ENCODE results near the gene MAPT. TPM values are rescaled to one million over a fixed set of nuclear protein-coding genes. Genes with fewer than 3 reads are reported as not detected.
A peak's percentile ranks its signal among the peaks of the same experiment; 100 is the strongest.

MAPT gene
- total RNA-seq, 1 donor from 2014 or later, result 2.1 TPM

GRCh38 chr17:46024590-46024989 lies 130.2 kb downstream of the MAPT start:
- Histone ChIP-seq H3K4me3 (ENCODE audit: insufficient read depth, low read depth, low read length) (no peak overlapping the region), H3K36me3 (ENCODE audit: insufficient read depth, low read length) (peaks cover 16% of the 10 kb centered on the region), H4K20me1 (ENCODE audit: insufficient read depth, low read length) (peaks cover 23% of the 10 kb centered on the region), H3K4me2 (ENCODE audit: low read length) (no peak overlapping the region), H3K4me1 (ENCODE audit: insufficient read depth, low read length) (no peaks in the 10 kb centered on the region), H3K9ac (ENCODE audit: low read length) (no peak overlapping the region), H3K27ac (ENCODE audit: low read depth, low read length) (no peak overlapping the region), H3K79me2 (ENCODE audit: insufficient read depth, low read length) (no peaks in the 10 kb centered on the region), H3K9me3 (ENCODE audit: insufficient read depth, low read depth, low read length) (no peaks in the 10 kb centered on the region), H2AFZ (ENCODE audit: low read depth, low read length) (no peak overlapping the region), H3K27me3 (ENCODE audit: insufficient read depth, low read length) (no peaks in the 10 kb centered on the region)
- H3K36me3 Mint-ChIP-seq (ENCODE audit: low read depth, unreplicated experiment), result peaks cover 36% of the 10 kb centered on the region
- FAIRE-seq (no peak), DNase-seq (ENCODE audit: low read depth) (no peak)
- no peaks in the 10 kb centered on the region for H3K27me3 Mint-ChIP-seq (ENCODE audit: low read depth, unreplicated experiment)
- no peak overlapping the region for H3K4me3 Mint-ChIP-seq (ENCODE audit: unreplicated experiment)
- H3K4me1 Mint-ChIP-seq (ENCODE audit: low read depth, unreplicated experiment), result no peaks in the 10 kb centered on the region
- no peaks in the 10 kb centered on the region for H3K9me3 Mint-ChIP-seq (ENCODE audit: unreplicated experiment)
- H3K27ac Mint-ChIP-seq (ENCODE audit: unreplicated experiment), result no peak overlapping the region
- TF ChIP-seq CTCF (IDR thresholded peaks at IDR 0.05; ENCODE audit: insufficient read depth, low read depth, low read length) (no peak), EZH2 (IDR thresholded peaks at IDR 0.05; ENCODE audit: insufficient read depth, low read length) (no peak)

- no peak for TF ChIP-seq CTCF (IDR thresholded peaks at IDR 0.05; ENCODE audit: insufficient read depth, low read depth, low read length)
- H3K36me3 Mint-ChIP-seq (ENCODE audit: low read depth, unreplicated experiment), result peaks cover 36% of the 10 kb centered on the region
These were observed 130.7 kb downstream of the MAPT start for GRCh38 chr17:46025060-46025459.

GRCh38 chr17:46025510-46026165 lies 131.3 kb downstream of the MAPT start:
- no peak for FAIRE-seq
- no peaks in the 10 kb centered on the region for H3K27me3 ChIP-seq (ENCODE audit: insufficient read depth, low read length)
- Mint-ChIP-seq H3K36me3 (ENCODE audit: low read depth, unreplicated experiment) (peaks cover 37% of the 10 kb centered on the region), H3K4me3 (ENCODE audit: unreplicated experiment) (no peak overlapping the region), H3K27me3 (ENCODE audit: low read depth, unreplicated experiment) (no peaks in the 10 kb centered on the region), H3K27ac (ENCODE audit: unreplicated experiment) (peak overlapping the region; percentile 41), H3K9me3 (ENCODE audit: unreplicated experiment) (no peaks in the 10 kb centered on the region), H3K4me1 (ENCODE audit: low read depth, unreplicated experiment) (no peaks in the 10 kb centered on the region)
- no peak for DNase-seq (ENCODE audit: low read depth)
- no peak overlapping the region for H3K27ac ChIP-seq (ENCODE audit: low read depth, low read length)
- no peaks in the 10 kb centered on the region for H3K79me2 ChIP-seq (ENCODE audit: insufficient read depth, low read length)
- H3K36me3 ChIP-seq (ENCODE audit: insufficient read depth, low read length), result peaks cover 20% of the 10 kb centered on the region
- TF ChIP-seq EZH2 (IDR thresholded peaks at IDR 0.05; ENCODE audit: insufficient read depth, low read length) (no peak), CTCF (IDR thresholded peaks at IDR 0.05; ENCODE audit: insufficient read depth, low read depth, low read length) (no peak)
- H2AFZ ChIP-seq (ENCODE audit: low read depth, low read length), result no peak overlapping the region
- no peaks in the 10 kb centered on the region for H3K4me1 ChIP-seq (ENCODE audit: insufficient read depth, low read length)
- no peak overlapping the region for H3K4me3 ChIP-seq (ENCODE audit: insufficient read depth, low read depth, low read length)
- no peak overlapping the region for H3K4me2 ChIP-seq (ENCODE audit: low read length)
- H3K9ac ChIP-seq (ENCODE audit: low read length), result no peak overlapping the region
- H3K9me3 ChIP-seq (ENCODE audit: insufficient read depth, low read depth, low read length), result no peaks in the 10 kb centered on the region
- H4K20me1 ChIP-seq (ENCODE audit: insufficient read depth, low read length), result peaks cover 28% of the 10 kb centered on the region

More at GRCh38 chr17:46025060-46025459, 130.7 kb downstream of the MAPT start:
- DNase-seq (ENCODE audit: low read depth), result no peak
- Histone ChIP-seq H3K27ac (ENCODE audit: low read depth, low read length) (no peak overlapping the region), H3K27me3 (ENCODE audit: insufficient read depth, low read length) (no peaks in the 10 kb centered on the region), H3K4me3 (ENCODE audit: insufficient read depth, low read depth, low read length) (no peak overlapping the region), H3K36me3 (ENCODE audit: insufficient read depth, low read length) (peaks cover 20% of the 10 kb centered on the region), H3K9ac (ENCODE audit: low read length) (no peak overlapping the region), H3K9me3 (ENCODE audit: insufficient read depth, low read depth, low read length) (no peaks in the 10 kb centered on the region), H3K79me2 (ENCODE audit: insufficient read depth, low read length) (no peaks in the 10 kb centered on the region), H3K4me1 (ENCODE audit: insufficient read depth, low read length) (no peaks in the 10 kb centered on the region), H2AFZ (ENCODE audit: low read depth, low read length) (no peak overlapping the region), H3K4me2 (ENCODE audit: low read length) (no peak overlapping the region), H4K20me1 (ENCODE audit: insufficient read depth, low read length) (peaks cover 24% of the 10 kb centered on the region)
- Mint-ChIP-seq H3K4me3 (ENCODE audit: unreplicated experiment) (no peak overlapping the region), H3K4me1 (ENCODE audit: low read depth, unreplicated experiment) (no peaks in the 10 kb centered on the region), H3K27me3 (ENCODE audit: low read depth, unreplicated experiment) (no peaks in the 10 kb centered on the region), H3K9me3 (ENCODE audit: unreplicated experiment) (no peaks in the 10 kb centered on the region), H3K27ac (ENCODE audit: unreplicated experiment) (no peak overlapping the region)
- FAIRE-seq, result no peak

Measured in astrocyte (in vitro differentiated cells and primary cell).